ENCODE results near the gene SCGB3A1.
A peak's percentile ranks its signal among the peaks of the same experiment; 100 is the strongest.

Gene SCGB3A1, protein sequence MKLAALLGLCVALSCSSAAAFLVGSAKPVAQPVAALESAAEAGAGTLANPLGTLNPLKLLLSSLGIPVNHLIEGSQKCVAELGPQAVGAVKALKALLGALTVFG

DNA sequence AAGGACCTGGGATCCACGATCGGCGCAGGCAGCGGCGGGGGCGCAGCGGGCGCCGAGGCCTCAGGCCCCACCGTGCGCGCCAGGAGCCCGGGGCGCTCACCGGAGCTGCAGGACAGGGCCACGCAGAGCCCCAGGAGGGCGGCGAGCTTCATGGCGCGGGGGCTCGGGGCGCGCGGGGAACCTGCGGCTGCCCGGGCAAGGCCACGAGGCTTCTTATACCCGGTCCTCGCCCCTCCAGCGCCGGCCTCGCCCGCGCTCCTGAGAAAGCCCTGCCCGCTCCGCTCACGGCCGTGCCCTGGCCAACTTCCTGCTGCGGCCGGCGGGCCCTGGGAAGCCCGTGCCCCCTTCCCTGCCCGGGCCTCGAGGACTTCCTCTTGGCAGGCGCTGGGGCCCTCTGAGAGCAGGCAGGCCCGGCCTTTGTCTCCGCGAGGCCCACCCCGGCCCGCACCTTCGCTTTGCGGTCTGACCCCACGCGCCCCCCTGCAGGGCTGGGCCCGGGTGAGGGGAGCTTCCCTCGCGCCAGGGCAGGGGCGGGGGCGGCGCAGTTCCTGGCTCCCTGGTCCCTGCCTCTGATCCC is at the start of gene SCGB3A1:
Gene SCGB3A1 (minus strand): TSS at position 189 of the 577 bp plus-strand sequence. CDS start 37 bp downstream, at position 152.
- no peak for DNase-seq (ENCODE audit: low read depth)
- H3K4me3 ChIP-seq (ENCODE audit: control insufficient read depth, low read depth, low read length) = no peak within 1 kb of the TSS

DNA sequence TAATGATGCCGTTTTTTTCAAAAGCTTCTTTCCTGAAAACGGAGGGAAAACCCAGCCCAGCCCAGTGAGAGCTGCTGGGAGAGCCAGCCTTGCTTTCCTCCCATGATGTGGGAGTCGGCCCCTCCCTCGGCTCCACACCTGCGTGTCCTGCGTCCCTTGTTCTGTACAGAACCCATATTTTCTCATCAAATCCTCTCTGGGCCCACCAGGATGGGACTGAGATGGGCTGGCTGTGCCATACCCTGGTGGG is 49.2 kb upstream of the SCGB3A1 start:
- DNase-seq (ENCODE audit: low read depth) = no peak
- TF ChIP-seq, protein P1, sequence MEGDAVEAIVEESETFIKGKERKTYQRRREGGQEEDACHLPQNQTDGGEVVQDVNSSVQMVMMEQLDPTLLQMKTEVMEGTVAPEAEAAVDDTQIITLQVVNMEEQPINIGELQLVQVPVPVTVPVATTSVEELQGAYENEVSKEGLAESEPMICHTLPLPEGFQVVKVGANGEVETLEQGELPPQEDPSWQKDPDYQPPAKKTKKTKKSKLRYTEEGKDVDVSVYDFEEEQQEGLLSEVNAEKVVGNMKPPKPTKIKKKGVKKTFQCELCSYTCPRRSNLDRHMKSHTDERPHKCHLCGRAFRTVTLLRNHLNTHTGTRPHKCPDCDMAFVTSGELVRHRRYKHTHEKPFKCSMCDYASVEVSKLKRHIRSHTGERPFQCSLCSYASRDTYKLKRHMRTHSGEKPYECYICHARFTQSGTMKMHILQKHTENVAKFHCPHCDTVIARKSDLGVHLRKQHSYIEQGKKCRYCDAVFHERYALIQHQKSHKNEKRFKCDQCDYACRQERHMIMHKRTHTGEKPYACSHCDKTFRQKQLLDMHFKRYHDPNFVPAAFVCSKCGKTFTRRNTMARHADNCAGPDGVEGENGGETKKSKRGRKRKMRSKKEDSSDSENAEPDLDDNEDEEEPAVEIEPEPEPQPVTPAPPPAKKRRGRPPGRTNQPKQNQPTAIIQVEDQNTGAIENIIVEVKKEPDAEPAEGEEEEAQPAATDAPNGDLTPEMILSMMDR (conservative IDR thresholded peaks at IDR 0.05; ENCODE audit: control insufficient read depth, insufficient read depth, low read depth, low read length) = no peak
- no peak overlapping the region for H3K4me3 ChIP-seq (ENCODE audit: control insufficient read depth, low read depth, low read length)

More for the DNA sequence above, at the start of gene SCGB3A1:
- TF ChIP-seq, protein P1 (conservative IDR thresholded peaks at IDR 0.05; ENCODE audit: control insufficient read depth, insufficient read depth, low read depth, low read length) = no peak

DNA sequence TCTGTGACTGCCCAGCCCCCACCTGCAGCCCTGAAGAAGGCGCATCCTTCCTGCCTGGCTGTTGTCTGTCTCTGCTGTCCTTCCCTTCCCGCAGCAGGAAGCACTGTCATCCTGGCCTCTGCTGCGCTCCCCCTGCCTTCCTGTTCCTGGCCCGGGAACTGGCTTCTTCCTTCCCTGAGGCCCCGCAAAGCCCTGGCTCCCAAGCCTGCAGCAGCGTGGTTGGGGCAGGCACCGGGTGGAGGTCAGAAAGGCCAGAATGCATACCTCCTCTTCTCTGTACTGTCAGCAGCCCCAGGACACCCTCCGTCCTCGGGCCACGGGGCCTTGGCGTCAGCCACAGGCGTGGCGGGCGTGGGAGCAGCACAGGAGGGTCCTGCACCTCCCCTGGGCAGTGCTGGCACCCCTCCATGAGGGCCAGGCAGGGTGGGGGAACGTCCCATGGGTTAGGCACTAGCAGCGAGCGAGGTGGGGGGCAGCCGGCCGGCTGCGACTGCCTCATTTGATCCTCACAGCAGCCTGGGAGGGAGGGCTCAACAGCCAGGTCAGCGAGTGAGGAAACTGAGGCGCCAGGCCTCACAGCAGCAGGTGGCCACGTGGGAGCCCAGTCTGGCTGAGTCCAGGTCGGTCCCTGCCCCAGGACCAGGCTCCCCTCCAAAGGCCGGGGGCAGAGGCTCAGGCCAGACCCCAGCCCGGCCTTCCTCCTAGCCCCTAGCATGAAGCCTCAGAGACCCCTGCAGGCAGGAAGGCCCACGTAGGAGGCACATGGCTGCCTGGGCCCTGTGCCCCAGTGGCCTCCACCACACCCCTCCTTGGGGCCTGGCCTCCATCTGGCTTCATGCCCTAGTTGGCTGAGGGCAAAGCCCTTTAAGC is 48.7 kb upstream of the SCGB3A1 start:
- TF ChIP-seq, protein P1 (conservative IDR thresholded peaks at IDR 0.05; ENCODE audit: control insufficient read depth, insufficient read depth, low read depth, low read length) = no peak
- DNase-seq (ENCODE audit: low read depth) = no peak
- no peak overlapping the region for H3K4me3 ChIP-seq (ENCODE audit: control insufficient read depth, low read depth, low read length)

DNA sequence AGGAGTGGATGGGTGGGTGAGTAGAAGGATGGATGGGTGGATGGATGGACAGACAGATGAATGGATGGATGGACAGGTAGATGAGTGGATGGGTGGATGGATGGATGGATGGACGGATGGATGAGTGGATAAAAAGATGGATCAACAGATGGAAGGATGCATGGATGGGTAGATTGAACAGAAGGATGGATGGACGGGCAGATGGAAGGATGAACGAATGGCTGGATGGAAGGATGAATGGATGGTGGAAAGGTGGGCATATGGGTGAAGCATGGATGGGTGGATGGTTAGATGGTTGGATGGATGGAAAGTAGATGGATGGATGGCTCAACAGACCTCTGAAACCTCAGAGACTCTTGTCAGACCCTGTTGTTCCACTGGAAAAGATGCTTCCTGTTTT is 48.0 kb upstream of the SCGB3A1 start:
- TF ChIP-seq, protein P1 (conservative IDR thresholded peaks at IDR 0.05; ENCODE audit: control insufficient read depth, insufficient read depth, low read depth, low read length) = no peak
- no peak for DNase-seq (ENCODE audit: low read depth)
- no peak overlapping the region for H3K4me3 ChIP-seq (ENCODE audit: control insufficient read depth, low read depth, low read length)

DNA sequence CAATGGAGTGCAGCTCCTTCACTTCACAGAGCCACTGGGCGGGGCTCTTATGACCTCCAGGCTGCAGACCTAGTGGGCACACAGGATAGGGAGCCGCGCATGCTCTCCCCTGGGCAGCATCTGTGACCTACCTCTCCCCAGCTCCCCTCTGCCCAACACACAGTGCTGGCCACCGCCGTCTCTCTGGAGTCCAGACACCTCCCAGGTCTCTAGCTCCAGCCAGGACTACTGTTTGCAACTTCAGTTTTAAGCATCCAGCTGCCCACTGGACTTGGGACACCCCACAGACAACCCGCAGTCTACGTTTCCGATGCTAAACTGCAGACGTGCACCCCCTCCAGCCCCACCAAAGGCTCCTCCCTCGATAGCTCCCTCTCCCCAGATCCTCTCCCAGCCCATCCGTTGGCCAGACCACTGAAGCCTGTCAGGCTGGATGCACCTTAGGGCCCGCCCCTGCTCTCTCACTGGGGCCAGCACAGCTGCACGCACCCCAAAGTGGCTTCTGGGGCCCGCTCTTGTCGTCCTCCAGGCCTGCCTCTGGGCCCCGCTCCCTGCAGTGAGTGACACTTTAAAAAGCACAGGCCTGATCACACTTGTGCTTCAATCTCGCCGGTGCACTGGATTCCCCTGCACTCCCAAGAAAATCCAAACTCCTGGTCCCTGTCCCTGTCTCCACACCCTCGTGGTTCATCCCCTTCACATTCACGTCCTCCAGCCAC is 46.8 kb upstream of the SCGB3A1 start:
- no peak for DNase-seq (ENCODE audit: low read depth)

DNA sequence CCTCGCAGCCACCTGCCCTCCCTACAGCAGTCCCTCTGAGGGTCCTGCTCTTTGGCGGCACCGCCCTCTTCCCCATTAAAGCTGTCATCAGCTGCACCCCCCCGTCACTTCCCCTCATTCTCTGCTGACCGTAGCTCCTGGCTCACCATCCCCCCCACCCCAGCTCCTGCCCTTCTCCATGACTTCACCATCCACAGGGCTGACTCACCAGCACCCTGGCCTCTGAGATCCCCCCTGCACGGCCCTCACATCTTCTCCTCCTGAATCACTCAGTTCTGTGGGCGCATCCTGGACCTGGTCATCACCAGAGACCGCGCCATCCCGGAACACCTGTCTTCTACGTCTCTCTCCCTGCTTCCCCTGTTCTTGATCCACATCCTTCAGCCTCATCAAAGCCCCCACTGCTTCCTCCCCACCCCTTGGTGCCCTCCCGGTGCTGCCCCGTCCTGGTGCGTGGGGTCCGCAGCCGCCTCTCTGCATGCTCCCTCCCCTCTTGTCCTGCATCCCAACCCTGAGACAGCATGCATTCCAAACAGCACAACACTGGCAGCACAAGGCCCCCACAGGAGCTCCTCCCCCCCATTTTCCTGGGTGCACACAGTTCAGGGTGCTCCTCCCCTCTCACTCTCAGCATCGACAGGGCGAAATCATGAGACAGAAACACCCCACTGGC is 45.2 kb upstream of the SCGB3A1 start:
- TF ChIP-seq, protein P1 (conservative IDR thresholded peaks at IDR 0.05; ENCODE audit: control insufficient read depth, insufficient read depth, low read depth, low read length) = no peak
- no peak overlapping the region for H3K4me3 ChIP-seq (ENCODE audit: control insufficient read depth, low read depth, low read length)
- peak; percentile 9 for DNase-seq (ENCODE audit: low read depth)

More for the DNA sequence above, 46.8 kb upstream of the SCGB3A1 start:
- no peak overlapping the region for H3K4me3 ChIP-seq (ENCODE audit: control insufficient read depth, low read depth, low read length)
- TF ChIP-seq, protein P1 (conservative IDR thresholded peaks at IDR 0.05; ENCODE audit: control insufficient read depth, insufficient read depth, low read depth, low read length) = no peak

Data from fibroblast of mammary gland (primary cell).